ENCODE measurements around the gene REEP5. TPM values are rescaled to one million over a fixed set of nuclear protein-coding genes. Genes with fewer than 3 reads are reported as not detected.
"Not testable (repeated sequence)": the region's sequence is repeated elsewhere in the genome, so short reads cannot be mapped to it uniquely, and the experiment has no call there.

REEP5 gene
- total and polyA plus RNA-seq, 8 donors: 33.0 to 84.7 (median 70.7) TPM

GRCh38 chr5:112965733-112966306 lies 43.8 kb upstream of the REEP5 start:
- 79 to 82% methylated on average over 8 of the region's 8 CpGs for WGBS, 2 donors
- FAIRE-seq (no peak), ATAC-seq (no peak), DNase-seq (no peak)
- Histone ChIP-seq H3K4me1 (no peaks in the 10 kb centered on the region), H3K27ac (no peak overlapping the region), H3K9me3 (no peaks in the 10 kb centered on the region), H3K27me3 (no peaks in the 10 kb centered on the region), H3K4me3 (no peak overlapping the region), H3K36me3 (no peaks in the 10 kb centered on the region)
- intact Hi-C loops (cut with DNase I): no loop called here
- TF ChIP-seq, protein P1, sequence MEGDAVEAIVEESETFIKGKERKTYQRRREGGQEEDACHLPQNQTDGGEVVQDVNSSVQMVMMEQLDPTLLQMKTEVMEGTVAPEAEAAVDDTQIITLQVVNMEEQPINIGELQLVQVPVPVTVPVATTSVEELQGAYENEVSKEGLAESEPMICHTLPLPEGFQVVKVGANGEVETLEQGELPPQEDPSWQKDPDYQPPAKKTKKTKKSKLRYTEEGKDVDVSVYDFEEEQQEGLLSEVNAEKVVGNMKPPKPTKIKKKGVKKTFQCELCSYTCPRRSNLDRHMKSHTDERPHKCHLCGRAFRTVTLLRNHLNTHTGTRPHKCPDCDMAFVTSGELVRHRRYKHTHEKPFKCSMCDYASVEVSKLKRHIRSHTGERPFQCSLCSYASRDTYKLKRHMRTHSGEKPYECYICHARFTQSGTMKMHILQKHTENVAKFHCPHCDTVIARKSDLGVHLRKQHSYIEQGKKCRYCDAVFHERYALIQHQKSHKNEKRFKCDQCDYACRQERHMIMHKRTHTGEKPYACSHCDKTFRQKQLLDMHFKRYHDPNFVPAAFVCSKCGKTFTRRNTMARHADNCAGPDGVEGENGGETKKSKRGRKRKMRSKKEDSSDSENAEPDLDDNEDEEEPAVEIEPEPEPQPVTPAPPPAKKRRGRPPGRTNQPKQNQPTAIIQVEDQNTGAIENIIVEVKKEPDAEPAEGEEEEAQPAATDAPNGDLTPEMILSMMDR (IDR thresholded peaks at IDR 0.05): no peak

GRCh38 chr5:112963374-112963733 lies 41.3 kb upstream of the REEP5 start:
- ATAC-seq; H3K27me3 ChIP-seq; H3K4me3 ChIP-seq; intact Hi-C loops (cut with DNase I); H3K36me3 ChIP-seq; DNase-seq; H3K9me3 ChIP-seq; H3K27ac ChIP-seq; H3K4me1 ChIP-seq; FAIRE-seq: not testable (repeated sequence)
- WGBS, 2 donors: 77 to 89% methylated on average over 3 of the region's 3 CpGs

DNA sequence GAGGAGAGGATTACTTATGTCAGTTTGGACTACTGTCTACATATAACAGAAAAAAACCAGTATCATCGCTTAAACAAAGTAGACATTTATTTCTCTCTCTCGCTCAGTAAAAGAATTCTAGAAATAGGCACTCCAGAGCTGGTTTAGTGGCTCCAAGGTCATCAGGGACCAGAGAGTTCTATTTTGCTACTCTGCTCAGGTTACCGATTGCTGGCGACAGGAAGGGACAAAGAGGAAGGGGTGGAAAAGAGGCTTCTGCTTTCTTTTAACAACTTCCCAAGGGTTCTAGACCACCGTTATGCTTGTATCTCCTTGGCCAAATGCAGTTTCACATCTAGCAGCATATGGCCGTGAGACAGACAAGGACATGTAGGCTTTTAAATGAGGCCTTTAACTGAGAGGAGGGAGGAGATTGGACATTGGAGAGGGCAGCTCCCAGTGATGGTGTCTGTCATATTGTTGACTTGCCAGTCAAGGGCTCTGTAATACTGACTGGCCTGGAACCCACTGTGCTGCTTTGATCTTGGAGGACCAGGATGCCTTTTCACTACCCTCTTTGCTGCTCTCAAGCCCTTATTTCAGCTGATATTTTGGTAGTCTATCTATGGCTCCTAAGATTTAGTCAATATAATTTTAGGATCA lies 39.0 kb upstream of the REEP5 start:
- intact Hi-C loops (cut with DNase I): no loop called here
- no peaks in the 10 kb centered on the region for H3K9me3 ChIP-seq
- DNase-seq: no peak
- H3K27me3 ChIP-seq: no peaks in the 10 kb centered on the region
- no peak overlapping the region for H3K27ac ChIP-seq
- TF ChIP-seq, protein P1 (IDR thresholded peaks at IDR 0.05): no peak
- H3K36me3 ChIP-seq: no peaks in the 10 kb centered on the region
- no peak for ATAC-seq
- H3K4me3 ChIP-seq: no peak overlapping the region
- 89 to 95% methylated on average over 6 of the region's 6 CpGs for WGBS, 2 donors
- no peak for FAIRE-seq
- peaks cover 6 to 16% (median 16%) of the 10 kb centered on the region in 3 donors for H3K4me1 ChIP-seq

GRCh38 chr5:112960315-112960714 lies 38.3 kb upstream of the REEP5 start:
- FAIRE-seq (no peak), ATAC-seq (no peak), DNase-seq (no peak)
- Histone ChIP-seq H3K27me3 (no peaks in the 10 kb centered on the region), H3K4me3 (no peak overlapping the region), H3K36me3 (no peaks in the 10 kb centered on the region), H3K4me1 (peaks cover 6 to 16% (median 16%) of the 10 kb centered on the region in 3 donors), H3K27ac (no peak overlapping the region), H3K9me3 (no peaks in the 10 kb centered on the region)
- intact Hi-C loops (cut with DNase I): no loop called here
- TF ChIP-seq, protein P1 (IDR thresholded peaks at IDR 0.05): no peak
- 97 to 100% methylated on average over 1 of the region's 1 CpG for WGBS, 2 donors

- intact Hi-C loops (cut with DNase I); H3K36me3 ChIP-seq; H3K4me3 ChIP-seq; ATAC-seq; FAIRE-seq; DNase-seq; H3K27ac ChIP-seq; H3K27me3 ChIP-seq; H3K9me3 ChIP-seq: not testable (repeated sequence)
- 90 to 93% methylated on average over 8 of the region's 8 CpGs for WGBS, 2 donors
- peaks cover 6 to 16% (median 16%) of the 10 kb centered on the region in 3 donors for H3K4me1 ChIP-seq
Measured at GRCh38 chr5:112959872-112960271, 37.8 kb upstream of the REEP5 start.
